DMS 273 treated with DMSO at 0.1 percent for 48 hours (cell line): ENCODE measurements around the gene GOLGA6L25.
"Not testable (repeated sequence)": the region's sequence is repeated elsewhere in the genome, so short reads cannot be mapped to it uniquely, and the experiment has no call there.

Experiments
- DNase-seq: peaks from one replicate; lab custom pipeline; 2025; lab: John Stamatoyannopoulos, UW

GOLGA6L25 gene

GRCh38 chr15:28553268-28553667 lies at the start of gene GOLGA6L25:
TSS of gene GOLGA6L25 (plus strand) at chr15:28553568. CDS start at chr15:28553629, 61 bp downstream.
- DNase-seq, result not testable (repeated sequence)

GRCh38 chr15:28508217-28508889 lies 45.0 kb upstream of the GOLGA6L25 start:
- DNase-seq, result not testable (repeated sequence)

- not testable (repeated sequence) for DNase-seq
Measured at GRCh38 chr15:28514128-28514527, 39.2 kb upstream of the GOLGA6L25 start.

GRCh38 chr15:28515208-28515607 lies 38.2 kb upstream of the GOLGA6L25 start:
- DNase-seq, result not testable (repeated sequence)

GRCh38 chr15:28532954-28533353 lies 20.4 kb upstream of the GOLGA6L25 start, which contains the start of gene GOLGA8G:
TSS of gene GOLGA8G (minus strand) at chr15:28532971. CDS start at chr15:28532909, 62 bp downstream.
- DNase-seq, result not testable (repeated sequence)

GRCh38 chr15:28573351-28573750 lies 20.0 kb downstream of the GOLGA6L25 start:
- DNase-seq, result not testable (repeated sequence)

- not testable (repeated sequence) for DNase-seq
Measured at GRCh38 chr15:28588977-28589606, 35.7 kb downstream of the GOLGA6L25 start.

GRCh38 chr15:28589769-28590168 lies 36.4 kb downstream of the GOLGA6L25 start:
- not testable (repeated sequence) for DNase-seq

- DNase-seq, result not testable (repeated sequence)
Measured at GRCh38 chr15:28592395-28592794, 39.0 kb downstream of the GOLGA6L25 start.

- DNase-seq, result not testable (repeated sequence)
Measured at GRCh38 chr15:28593424-28594129, 40.2 kb downstream of the GOLGA6L25 start.

- DNase-seq, result not testable (repeated sequence)
Measured at GRCh38 chr15:28597471-28597870, 44.1 kb downstream of the GOLGA6L25 start.

- DNase-seq, result not testable (repeated sequence)
Measured at GRCh38 chr15:28598209-28598608, 44.8 kb downstream of the GOLGA6L25 start.

- DNase-seq, result not testable (repeated sequence)
Measured at GRCh38 chr15:28602152-28602551, 48.8 kb downstream of the GOLGA6L25 start.
